Gastrocnemius medialis (tissue), 4 donors: ENCODE data around the gene TTC4. TPM values are rescaled to one million over a fixed set of nuclear protein-coding genes. Genes with fewer than 3 reads are reported as not detected.

ENCODE experiments used
- ATAC-seq, 2 donors: fragments of 150-250 bp; one replicate each; pipeline ENCODE4 v1.9.1; 2016
- DNase-seq, 2 donors: peaks; one replicate each; pipeline ENCODE4 v3.0.0-alpha.2; 2019
- H3K27ac ChIP-seq, 4 donors: fragments of 200-600 bp; sonication (generic); 1 replicate in 1 of 4; 2 replicates in 3 of 4; pipeline ENCODE4 v1.5.1; 2016 to 2018; ENCODE audit warnings: mild to moderate bottlenecking in 2 of 4, moderate library complexity in 1 of 4
- H3K27me3 ChIP-seq, 3 donors: fragments of 200-600 bp; sonication (generic) in 2 of 3; 1 replicate in 1 of 3; 2 replicates in 2 of 3; pipeline versions ENCODE4 v1.5.1 to v1.6.0; 2016 to 2019; ENCODE audit warnings: mild to moderate bottlenecking in 1 of 3, moderate library complexity in 1 of 3
- H3K36me3 ChIP-seq, 2 donors: fragments of 200-600 bp; sonication (generic) in 1 of 2; one replicate each; pipeline ENCODE4 v1.5.1; 2017 to 2018
- H3K4me1 ChIP-seq, 2 donors: fragments of 200-600 bp; sonication (generic) in 1 of 2; one replicate each; pipeline ENCODE4 v1.5.1; 2016 to 2017; ENCODE audit warnings: mild to moderate bottlenecking in 2 of 2
- H3K4me3 ChIP-seq, 4 donors: fragments of 200-600 bp; sonication (generic) in 3 of 4; 1 replicate in 1 of 4; 2 replicates in 3 of 4; pipeline ENCODE4 v1.5.1; 2016 to 2019; ENCODE audit warnings: mild to moderate bottlenecking in 2 of 4
- H3K9me3 ChIP-seq, 3 donors: fragments of 200-600 bp; sonication (generic) in 2 of 3; 1 replicate in 1 of 3; 2 replicates in 2 of 3; pipeline ENCODE4 v1.5.1; 2016 to 2019
- CTCF ChIP-seq, 5 experiments: fragments of 450-650 bp in 3 of 5; fragments of 200-600 bp in 2 of 5; sonication (generic) in 2 of 5; IDR thresholded peaks in 4 of 5; conservative IDR thresholded peaks in 1 of 5; 1 replicate in 4 of 5; 2 replicates in 1 of 5; pipeline ENCODE4 v1.5.1; 2016 to 2019; ENCODE audit warnings: antibody characterized with exemption in 5 of 5, mild to moderate bottlenecking in 3 of 5, moderate library complexity in 3 of 5
- POLR2A ChIP-seq, 2 donors: fragments of 450-650 bp; IDR thresholded peaks; one replicate each; pipeline ENCODE4 v1.6.1; 2017; ENCODE audit warnings: antibody characterized with exemption in 2 of 2, mild to moderate bottlenecking in 2 of 2, moderate library complexity in 2 of 2
- in situ Hi-C, 4 donors: fragments of 200-750 bp; cut with MboI; loops; one replicate each; pipeline versions ENCODE4 v1.15.0 to v1.8.0; 2017; ENCODE audit warnings: low sequenced_read_pairs in 4 of 4
- intact Hi-C: fragments of 100-400 bp; cut with DNase I; formaldehyde crosslinking; loops from one replicate; pipeline ENCODE4 v1.15.1; 2023; ENCODE audit warnings: low total_unique reads
- total RNA-seq, 4 donors: library from RNA; depleted of rRNA; stranded (reverse); fragments of >200 nt; gene quantifications; one replicate each; pipeline versions ENCODE4 v1.1.0 to v1.2.3, GENCODE V29; 2016

TTC4 gene
- total RNA-seq, 4 donors from 2014 or later = 26.7 to 44.3 (median 31.4) TPM

DNA sequence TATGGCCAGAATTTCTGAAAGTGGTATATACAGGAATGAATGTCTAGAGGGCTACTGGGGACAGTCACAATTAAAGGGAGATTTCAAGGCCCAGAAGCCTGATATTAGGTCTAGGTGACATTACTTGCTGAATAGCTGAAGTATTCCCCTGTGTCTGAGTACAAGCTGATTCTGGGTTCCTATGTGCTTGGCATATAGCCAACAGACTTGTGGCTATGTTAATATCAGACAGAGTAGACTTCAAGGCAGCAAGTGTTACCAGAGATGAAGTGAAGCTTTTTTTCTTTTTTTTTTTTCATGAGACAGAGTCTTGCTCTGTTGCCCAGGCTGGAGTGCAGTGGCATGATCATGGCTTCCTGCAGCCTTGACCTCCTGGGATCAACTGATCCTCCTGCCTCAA lies 8.3 kb downstream of the TTC4 start:
- TF ChIP-seq POLR2A (IDR thresholded peaks at IDR 0.05) (no peak), CTCF (IDR thresholded peaks at IDR 0.05 in 4 of 5, conservative IDR thresholded peaks at IDR 0.05 in 1 of 5) (no peak)
- H3K36me3 ChIP-seq = peaks cover 7 to 92% of the 10 kb centered on the region in 2 donors
- H3K4me3 ChIP-seq = no peak overlapping the region
- H3K9me3 ChIP-seq = no peaks in the 10 kb centered on the region
- intact Hi-C loops = no loop called here
- in situ Hi-C loops = no loop called here
- H3K27ac ChIP-seq = no peak overlapping the region
- DNase-seq = no peak
- no peak for ATAC-seq
- H3K27me3 ChIP-seq = no peaks in the 10 kb centered on the region
- H3K4me1 ChIP-seq = no peaks in the 10 kb centered on the region

GRCh38 chr1:54724771-54725170 lies 9.1 kb downstream of the TTC4 start:
- intact Hi-C loops = no loop called here
- Histone ChIP-seq H3K27me3 (no peaks in the 10 kb centered on the region), H3K27ac (no peak overlapping the region), H3K4me3 (no peak overlapping the region), H3K36me3 (peaks cover 7 to 98% of the 10 kb centered on the region in 2 donors), H3K4me1 (no peaks in the 10 kb centered on the region), H3K9me3 (no peaks in the 10 kb centered on the region)
- ATAC-seq = no peak
- TF ChIP-seq CTCF (IDR thresholded peaks at IDR 0.05 in 4 of 5, conservative IDR thresholded peaks at IDR 0.05 in 1 of 5) (no peak), POLR2A (IDR thresholded peaks at IDR 0.05) (no peak)
- in situ Hi-C loops = no loop called here
- DNase-seq = no peak

DNA sequence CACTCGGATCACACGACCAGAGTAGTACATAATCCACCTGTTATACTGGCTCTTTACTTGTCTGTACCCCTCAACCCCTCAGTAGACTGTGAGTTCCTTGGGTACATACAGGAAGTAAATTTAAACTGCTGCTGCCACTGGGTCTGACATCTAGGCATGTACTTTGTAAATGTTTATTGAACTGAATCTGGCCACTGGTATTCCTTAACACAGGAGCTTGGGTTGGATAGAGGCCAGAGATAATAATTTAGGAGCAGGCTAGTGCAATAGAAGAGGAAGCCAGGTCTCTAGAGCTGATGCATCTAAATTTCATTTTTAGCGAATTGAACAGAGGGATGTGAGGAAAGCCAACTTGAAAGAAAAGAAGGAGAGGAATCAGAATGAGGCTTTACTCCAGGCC lies 12.4 kb downstream of the TTC4 start:
- H3K27me3 ChIP-seq = no peaks in the 10 kb centered on the region
- ATAC-seq = no peak
- in situ Hi-C loops (no loop called here), intact Hi-C loops (no loop called here)
- no peaks in the 10 kb centered on the region for H3K9me3 ChIP-seq
- TF ChIP-seq POLR2A (IDR thresholded peaks at IDR 0.05) = no peak
- TF ChIP-seq CTCF (IDR thresholded peaks at IDR 0.05 in 4 of 5, conservative IDR thresholded peaks at IDR 0.05 in 1 of 5) = no peak
- H3K4me1 ChIP-seq = no peaks in the 10 kb centered on the region
- H3K27ac ChIP-seq = no peak overlapping the region
- no peak for DNase-seq
- H3K36me3 ChIP-seq = peaks cover 5 to 98% of the 10 kb centered on the region in 2 donors
- no peak overlapping the region for H3K4me3 ChIP-seq

- no peaks in the 10 kb centered on the region for H3K27me3 ChIP-seq
- no peaks in the 10 kb centered on the region for H3K9me3 ChIP-seq
- H3K27ac ChIP-seq = no peak overlapping the region
- no peaks in the 10 kb centered on the region for H3K4me1 ChIP-seq
- in situ Hi-C loops = no loop called here
- TF ChIP-seq POLR2A (IDR thresholded peaks at IDR 0.05) = no peak
- no peak for TF ChIP-seq CTCF (IDR thresholded peaks at IDR 0.05 in 4 of 5, conservative IDR thresholded peaks at IDR 0.05 in 1 of 5)
- peaks cover 0 to 92% of the 10 kb centered on the region in 2 donors for H3K36me3 ChIP-seq
- DNase-seq (no peak), ATAC-seq (no peak)
- no peak overlapping the region for H3K4me3 ChIP-seq
- intact Hi-C loops = no loop called here
Observed at GRCh38 chr1:54736685-54737084, 21.0 kb downstream of the TTC4 start.

DNA sequence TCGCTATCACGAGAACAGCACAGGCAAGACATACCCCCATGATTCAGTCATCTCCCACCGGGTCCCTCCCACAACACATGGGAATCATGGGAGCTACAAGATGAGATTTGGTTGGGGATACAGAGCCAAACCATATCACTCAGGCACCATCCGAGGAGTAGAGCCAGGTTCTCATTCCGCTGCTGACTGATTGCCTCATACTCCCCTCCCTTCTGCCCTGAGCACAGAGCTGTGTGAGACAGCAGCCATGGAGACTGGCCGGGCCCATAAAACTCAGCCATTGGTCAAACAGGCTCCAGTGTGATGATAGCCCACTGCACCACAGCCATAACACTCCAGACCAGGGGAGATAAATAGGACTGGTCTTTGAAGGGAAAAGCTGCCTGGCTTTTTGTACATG lies 22.6 kb downstream of the TTC4 start:
- DNase-seq (no peak), ATAC-seq (no peak)
- Histone ChIP-seq H3K4me1 (no peaks in the 10 kb centered on the region), H3K27ac (no peak overlapping the region), H3K9me3 (no peaks in the 10 kb centered on the region), H3K4me3 (no peak overlapping the region), H3K27me3 (no peaks in the 10 kb centered on the region), H3K36me3 (peaks cover 0 to 92% of the 10 kb centered on the region in 2 donors)
- intact Hi-C loops (no loop called here), in situ Hi-C loops (no loop called here)
- no peak for TF ChIP-seq CTCF (IDR thresholded peaks at IDR 0.05 in 4 of 5, conservative IDR thresholded peaks at IDR 0.05 in 1 of 5)
- TF ChIP-seq POLR2A (IDR thresholded peaks at IDR 0.05) = no peak
